HepG2 (cell line): ENCODE measurements around the gene CABLES1. TPM values are rescaled to one million over a fixed set of nuclear protein-coding genes. Genes with fewer than 3 reads are reported as not detected.

Source experiments
- ATAC-seq: fragments of 200-7000 bp; cut with Tn5 transposase; 3 replicates; pipeline ENCODE4 v1.9.1; 2020; ENCODE audit warnings: mild to moderate bottlenecking, moderate library complexity
- BruUV-seq: library from RNA; stranded (reverse); fragments of 400-500 nt; replicated peaks from 2 replicates; lab custom pipeline; 2021; lab: Mats Ljungman, UMichigan
- CTCF ChIA-PET: fragments of 300-600 bp; formaldehyde crosslinking; extraction: SDS; loops from one replicate; lab custom pipeline; 2021; ENCODE audit warnings: low total read pairs, inconsistent platforms, low intra/inter-chr PET ratio; lab: Yijun Ruan, JAX
- POLR2A ChIA-PET: fragments of 350-600 bp; sonication (Branson Sonifier 250); formaldehyde crosslinking; loops from one replicate; lab custom pipeline; 2020; ENCODE audit warnings: antibody characterized with exemption, inconsistent platforms; lab: Yijun Ruan, JAX
- DNase-seq: peaks from one replicate; pipeline ENCODE4 v3.0.0-alpha.2; 2015; ENCODE audit warnings: low spot score
- FAIRE-seq: peaks from 3 replicates; lab custom pipeline; 2011; peaks lifted over from hg19 to GRCh38; lab: Jason Lieb, UNC
- H2AFZ ChIP-seq: one replicate; pipeline ENCODE4 v1.6.1; 2011; ENCODE audit warnings: low read length, inconsistent platforms
- H3K27ac ChIP-seq: fragments of 300-600 bp; 3 replicates; pipeline ENCODE4 v1.8.0; 2011; ENCODE audit warnings: mixed run types, mild to moderate bottlenecking, mixed read lengths, low read length, inconsistent platforms; ENCODE audit not compliant: insufficient read depth; ENCODE audit errors: extremely low read length
- H3K27me3 ChIP-seq, 2 experiments: fragments of 200-600 bp in 1 of 2; 2 replicates in 1 of 2; 3 replicates in 1 of 2; pipeline versions ENCODE4 v1.6.0 to v1.8.0; 2011; ENCODE audit warnings: low read length in 2 of 2, mild to moderate bottlenecking in 2 of 2, moderate library complexity in 2 of 2, inconsistent platforms in 1 of 2; ENCODE audit not compliant: insufficient read depth in 2 of 2, control insufficient read depth in 1 of 2
- H3K36me3 ChIP-seq, 2 experiments: fragments of 200-600 bp in 1 of 2; replicated peaks in 1 of 2; 2 replicates in 1 of 2; 3 replicates in 1 of 2; pipeline versions ENCODE4 v1.5.1 to v1.8.0; 2011; ENCODE audit warnings: low read length in 2 of 2, inconsistent platforms in 1 of 2; ENCODE audit not compliant: insufficient read depth in 2 of 2, control insufficient read depth in 1 of 2
- H3K4me1 ChIP-seq: 2 replicates; pipeline ENCODE4 v1.5.1; 2012; ENCODE audit warnings: low read length, inconsistent platforms; ENCODE audit not compliant: insufficient read depth
- H3K4me2 ChIP-seq: 2 replicates; pipeline ENCODE4 v1.6.0; 2011; ENCODE audit warnings: low read depth, low read length, inconsistent platforms
- H3K4me3 ChIP-seq, 3 experiments: fragments of 200-600 bp in 1 of 3; sonication (generic), shearing (Covaris generic) in 1 of 3; replicated peaks in 1 of 3; 2 replicates each; pipeline ENCODE4 v1.5.1; 2011 to 2016; ENCODE audit warnings: low read length in 3 of 3, inconsistent platforms in 2 of 3, low read depth in 2 of 3, mild to moderate bottlenecking in 2 of 3, control low read depth in 1 of 3, mixed read lengths in 1 of 3; ENCODE audit not compliant: insufficient read depth in 1 of 3
- H3K79me2 ChIP-seq: one replicate; pipeline ENCODE4 v1.6.1; 2011; ENCODE audit warnings: low read length, inconsistent platforms; ENCODE audit not compliant: insufficient read depth
- H3K9ac ChIP-seq: 2 replicates; pipeline ENCODE4 v1.6.0; 2011; ENCODE audit warnings: mild to moderate bottlenecking, low read depth, low read length, inconsistent platforms; ENCODE audit not compliant: insufficient read depth
- H3K9me3 ChIP-seq: 2 replicates; pipeline ENCODE4 v1.5.1; 2012; ENCODE audit warnings: mild to moderate bottlenecking, low read length
- H4K20me1 ChIP-seq: 2 replicates; pipeline ENCODE4 v1.6.0; 2011; ENCODE audit warnings: inconsistent platforms, mild to moderate bottlenecking, low read length, moderate library complexity; ENCODE audit not compliant: insufficient read depth
- GTF2F1 ChIP-seq: fragments of 150-350 bp; IDR thresholded peaks from 2 replicates; pipeline ENCODE4 v1.6.1; 2014; ENCODE audit warnings: low read length
- JUND ChIP-seq: sonication (generic); formaldehyde crosslinking; IDR thresholded peaks from 2 replicates; pipeline ENCODE4 v1.8.0; 2022; ENCODE audit warnings: mild to moderate bottlenecking, missing genetic modification reagents
- MYNN ChIP-seq: sonication (generic); formaldehyde crosslinking; IDR thresholded peaks from 2 replicates; pipeline ENCODE4 v1.4.0; 2020; ENCODE audit warnings: mild to moderate bottlenecking, low read depth, missing genetic modification reagents
- MZF1 ChIP-seq: sonication (generic); formaldehyde crosslinking; IDR thresholded peaks from 2 replicates; pipeline ENCODE4 v1.8.1; 2023; ENCODE audit warnings: mild to moderate bottlenecking, missing genetic modification reagents, borderline replicate concordance
- SMC3 ChIP-seq: IDR thresholded peaks from 2 replicates; pipeline ENCODE4 v1.6.1; 2011; ENCODE audit warnings: low read length, improper control_type of control experiment
- ZNF362 ChIP-seq: sonication (generic); formaldehyde crosslinking; IDR thresholded peaks from 2 replicates; pipeline ENCODE4 v1.4.0; 2020; ENCODE audit warnings: missing genetic modification reagents, mild to moderate bottlenecking, borderline replicate concordance
- ZNF775 ChIP-seq: sonication (generic); formaldehyde crosslinking; IDR thresholded peaks from 2 replicates; pipeline ENCODE4 v1.4.0; 2020; ENCODE audit warnings: missing genetic modification reagents, mild to moderate bottlenecking, moderate library complexity, borderline replicate concordance
- ZNF839 ChIP-seq: sonication (generic); formaldehyde crosslinking; IDR thresholded peaks from 2 replicates; pipeline ENCODE4 v1.4.0; 2020; ENCODE audit warnings: missing genetic modification reagents, mild to moderate bottlenecking, borderline replicate concordance
- ZNF879 ChIP-seq: sonication (generic); formaldehyde crosslinking; IDR thresholded peaks from 2 replicates; pipeline ENCODE4 v1.8.1; 2023; ENCODE audit warnings: missing genetic modification reagents
- WGBS: methylation state at CpG from one replicate; pipeline ENCODE4 v1.1.6; 2017; ENCODE audit warnings: low lambda C conversion rate; 5-methylcytosine and 5-hydroxymethylcytosine counted together
- in situ Hi-C: cut with HindIII; loops from 2 replicates; pipeline ENCODE4 v1.10.0; 2017; ENCODE audit warnings: low pct_unique_long_range_greater_than_20kb; ENCODE audit not compliant: extremely low pct_ligation_motif_present
- intact Hi-C: fragments of 100-400 bp; cut with micrococcal nuclease; formaldehyde crosslinking; loops from one replicate; pipeline ENCODE4 v1.10.0; 2022; ENCODE audit not compliant: unreplicated experiment
- polyA plus RNA-seq, 8 experiments: library from polyadenylated mRNA; depleted of rRNA in 3 of 8; stranded (reverse) in 7 of 8; unstranded in 1 of 8; fragments of >200 nt; fragmentation: Illumina TruSeq in 4 of 8; extraction: Trizol in 4 of 8; gene quantifications; 2 replicates each; pipeline versions ENCODE4 v1.2.1 to v1.2.3, GENCODE V29; 2011 to 2016; ENCODE audit warnings: low read depth in 4 of 8, missing spikeins in 1 of 8, mixed read lengths in 1 of 8; ENCODE audit not compliant: insufficient read depth in 1 of 8
- total RNA-seq, 5 experiments: library from RNA; depleted of rRNA; stranded (reverse); fragments of >200 nt; fragmentation: Illumina TruSeq; extraction: Trizol; gene quantifications; 2 replicates each; pipeline ENCODE4 v1.2.3, GENCODE V29; 2016; ENCODE audit warnings: low read depth in 1 of 5
- TF ChIP-seq, protein P1 (sequence below): IDR thresholded peaks from 2 replicates; pipeline ENCODE4 v1.6.1; 2012; ENCODE audit warnings: low read length, improper control_type of control experiment
- TF ChIP-seq, protein P2 (sequence below): sonication (generic); formaldehyde crosslinking; IDR thresholded peaks from 2 replicates; pipeline ENCODE4 v1.4.0; 2020; ENCODE audit warnings: missing genetic modification reagents, borderline replicate concordance
- TF ChIP-seq, protein P3 (sequence below): sonication (generic); formaldehyde crosslinking; IDR thresholded peaks from 2 replicates; pipeline ENCODE4 v1.5.0; 2020; ENCODE audit warnings: missing genetic modification reagents

CABLES1 gene
- total and polyA plus RNA-seq, 2 of the 13 experiments (the other 11 are each of a cell fraction or from before 2014, with no cell fraction given) = 14.7 to 25.8 TPM

- TF ChIP-seq, protein P1, sequence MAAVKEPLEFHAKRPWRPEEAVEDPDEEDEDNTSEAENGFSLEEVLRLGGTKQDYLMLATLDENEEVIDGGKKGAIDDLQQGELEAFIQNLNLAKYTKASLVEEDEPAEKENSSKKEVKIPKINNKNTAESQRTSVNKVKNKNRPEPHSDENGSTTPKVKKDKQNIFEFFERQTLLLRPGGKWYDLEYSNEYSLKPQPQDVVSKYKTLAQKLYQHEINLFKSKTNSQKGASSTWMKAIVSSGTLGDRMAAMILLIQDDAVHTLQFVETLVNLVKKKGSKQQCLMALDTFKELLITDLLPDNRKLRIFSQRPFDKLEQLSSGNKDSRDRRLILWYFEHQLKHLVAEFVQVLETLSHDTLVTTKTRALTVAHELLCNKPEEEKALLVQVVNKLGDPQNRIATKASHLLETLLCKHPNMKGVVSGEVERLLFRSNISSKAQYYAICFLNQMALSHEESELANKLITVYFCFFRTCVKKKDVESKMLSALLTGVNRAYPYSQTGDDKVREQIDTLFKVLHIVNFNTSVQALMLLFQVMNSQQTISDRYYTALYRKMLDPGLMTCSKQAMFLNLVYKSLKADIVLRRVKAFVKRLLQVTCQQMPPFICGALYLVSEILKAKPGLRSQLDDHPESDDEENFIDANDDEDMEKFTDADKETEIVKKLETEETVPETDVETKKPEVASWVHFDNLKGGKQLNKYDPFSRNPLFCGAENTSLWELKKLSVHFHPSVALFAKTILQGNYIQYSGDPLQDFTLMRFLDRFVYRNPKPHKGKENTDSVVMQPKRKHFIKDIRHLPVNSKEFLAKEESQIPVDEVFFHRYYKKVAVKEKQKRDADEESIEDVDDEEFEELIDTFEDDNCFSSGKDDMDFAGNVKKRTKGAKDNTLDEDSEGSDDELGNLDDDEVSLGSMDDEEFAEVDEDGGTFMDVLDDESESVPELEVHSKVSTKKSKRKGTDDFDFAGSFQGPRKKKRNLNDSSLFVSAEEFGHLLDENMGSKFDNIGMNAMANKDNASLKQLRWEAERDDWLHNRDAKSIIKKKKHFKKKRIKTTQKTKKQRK = no peak
- TF ChIP-seq ZNF879 (CRISPR knock-in tag) (no peak), JUND (CRISPR knock-in tag) (no peak)
Measured at GRCh38 chr18:23244401-23244800, 109.1 kb downstream of the CABLES1 start (continued).

DNA sequence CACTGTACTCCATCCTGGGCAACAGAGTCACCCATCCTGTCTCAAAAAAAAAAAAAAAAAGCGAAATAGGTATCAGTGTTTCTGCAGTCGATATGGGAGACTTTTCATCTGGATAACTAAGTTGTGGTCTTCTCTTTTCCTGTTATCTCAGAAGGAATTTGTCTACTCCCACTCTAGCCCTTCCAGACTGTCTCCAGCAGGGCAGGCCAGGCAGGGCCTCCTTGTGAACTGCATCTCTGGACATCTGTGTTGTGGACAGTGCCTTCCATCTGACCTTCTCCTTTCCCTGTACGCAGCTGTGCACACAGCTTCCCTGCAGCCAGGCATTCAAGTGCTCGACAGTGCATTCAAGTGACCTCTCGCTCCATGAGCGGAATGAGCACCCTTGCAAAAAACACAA, 110.2 kb downstream of the CABLES1 start:
- WGBS = over 99% methylated on average over 6 of the region's 6 CpGs
- Histone ChIP-seq H3K4me3 (no peak overlapping the region), H4K20me1 (no peaks in the 10 kb centered on the region), H3K27me3 (no peaks in the 10 kb centered on the region), H3K4me2 (no peak overlapping the region), H3K27ac (no peak overlapping the region), H3K36me3 (peaks cover 5 to 45% of the 10 kb centered on the region in 2 experiments), H3K4me1 (peaks cover 14% of the 10 kb centered on the region), H3K9ac (no peak overlapping the region), H3K9me3 (no peaks in the 10 kb centered on the region), H3K79me2 (no peaks in the 10 kb centered on the region), H2AFZ (no peak overlapping the region)
- CTCF ChIA-PET = no interaction called here
- in situ Hi-C loops = no loop called here
- ATAC-seq (no peak), FAIRE-seq (no peak), DNase-seq (no peak)
- BruUV-seq = no TSS peak
- intact Hi-C loops = no loop called here
- POLR2A ChIA-PET = no interaction called here
- TF ChIP-seq MZF1 (no peak), SMC3 (no peak), ZNF879 (CRISPR knock-in tag) (no peak), GTF2F1 (no peak), ZNF362 (CRISPR knock-in tag) (no peak), MYNN (CRISPR knock-in tag) (no peak), ZNF839 (CRISPR knock-in tag) (no peak), ZNF775 (CRISPR knock-in tag) (no peak)
- TF ChIP-seq, protein P2, sequence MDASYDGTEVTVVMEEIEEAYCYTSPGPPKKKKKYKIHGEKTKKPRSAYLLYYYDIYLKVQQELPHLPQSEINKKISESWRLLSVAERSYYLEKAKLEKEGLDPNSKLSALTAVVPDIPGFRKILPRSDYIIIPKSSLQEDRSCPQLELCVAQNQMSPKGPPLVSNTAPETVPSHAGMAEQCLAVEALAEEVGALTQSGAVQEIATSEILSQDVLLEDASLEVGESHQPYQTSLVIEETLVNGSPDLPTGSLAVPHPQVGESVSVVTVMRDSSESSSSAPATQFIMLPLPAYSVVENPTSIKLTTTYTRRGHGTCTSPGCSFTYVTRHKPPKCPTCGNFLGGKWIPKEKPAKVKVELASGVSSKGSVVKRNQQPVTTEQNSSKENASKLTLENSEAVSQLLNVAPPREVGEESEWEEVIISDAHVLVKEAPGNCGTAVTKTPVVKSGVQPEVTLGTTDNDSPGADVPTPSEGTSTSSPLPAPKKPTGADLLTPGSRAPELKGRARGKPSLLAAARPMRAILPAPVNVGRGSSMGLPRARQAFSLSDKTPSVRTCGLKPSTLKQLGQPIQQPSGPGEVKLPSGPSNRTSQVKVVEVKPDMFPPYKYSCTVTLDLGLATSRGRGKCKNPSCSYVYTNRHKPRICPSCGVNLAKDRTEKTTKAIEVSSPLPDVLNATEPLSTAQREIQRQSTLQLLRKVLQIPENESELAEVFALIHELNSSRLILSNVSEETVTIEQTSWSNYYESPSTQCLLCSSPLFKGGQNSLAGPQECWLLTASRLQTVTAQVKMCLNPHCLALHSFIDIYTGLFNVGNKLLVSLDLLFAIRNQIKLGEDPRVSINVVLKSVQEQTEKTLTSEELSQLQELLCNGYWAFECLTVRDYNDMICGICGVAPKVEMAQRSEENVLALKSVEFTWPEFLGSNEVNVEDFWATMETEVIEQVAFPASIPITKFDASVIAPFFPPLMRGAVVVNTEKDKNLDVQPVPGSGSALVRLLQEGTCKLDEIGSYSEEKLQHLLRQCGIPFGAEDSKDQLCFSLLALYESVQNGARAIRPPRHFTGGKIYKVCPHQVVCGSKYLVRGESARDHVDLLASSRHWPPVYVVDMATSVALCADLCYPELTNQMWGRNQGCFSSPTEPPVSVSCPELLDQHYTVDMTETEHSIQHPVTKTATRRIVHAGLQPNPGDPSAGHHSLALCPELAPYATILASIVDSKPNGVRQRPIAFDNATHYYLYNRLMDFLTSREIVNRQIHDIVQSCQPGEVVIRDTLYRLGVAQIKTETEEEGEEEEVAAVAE (CRISPR knock-in tag) = no peak
- TF ChIP-seq, protein P3, sequence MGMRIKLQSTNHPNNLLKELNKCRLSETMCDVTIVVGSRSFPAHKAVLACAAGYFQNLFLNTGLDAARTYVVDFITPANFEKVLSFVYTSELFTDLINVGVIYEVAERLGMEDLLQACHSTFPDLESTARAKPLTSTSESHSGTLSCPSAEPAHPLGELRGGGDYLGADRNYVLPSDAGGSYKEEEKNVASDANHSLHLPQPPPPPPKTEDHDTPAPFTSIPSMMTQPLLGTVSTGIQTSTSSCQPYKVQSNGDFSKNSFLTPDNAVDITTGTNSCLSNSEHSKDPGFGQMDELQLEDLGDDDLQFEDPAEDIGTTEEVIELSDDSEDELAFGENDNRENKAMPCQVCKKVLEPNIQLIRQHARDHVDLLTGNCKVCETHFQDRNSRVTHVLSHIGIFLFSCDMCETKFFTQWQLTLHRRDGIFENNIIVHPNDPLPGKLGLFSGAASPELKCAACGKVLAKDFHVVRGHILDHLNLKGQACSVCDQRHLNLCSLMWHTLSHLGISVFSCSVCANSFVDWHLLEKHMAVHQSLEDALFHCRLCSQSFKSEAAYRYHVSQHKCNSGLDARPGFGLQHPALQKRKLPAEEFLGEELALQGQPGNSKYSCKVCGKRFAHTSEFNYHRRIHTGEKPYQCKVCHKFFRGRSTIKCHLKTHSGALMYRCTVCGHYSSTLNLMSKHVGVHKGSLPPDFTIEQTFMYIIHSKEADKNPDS (CRISPR knock-in tag) = no peak
